WERI-Rb-1 (cell line): ENCODE results near the gene CALHM1.

Source experiments
- DNase-seq: peaks from one replicate; pipeline ENCODE4 v3.0.0-alpha.2; 2020
- H3K27ac ChIP-seq: fragments of 250-450 bp; sonication (Bioruptor Pico); 2 replicates; pipeline ENCODE4 v1.5.1; 2020; ENCODE audit warnings: mild to moderate bottlenecking, moderate library complexity
- H3K27me3 ChIP-seq: fragments of 250-450 bp; sonication (Bioruptor Pico); 2 replicates; pipeline ENCODE4 v1.5.1; 2021; ENCODE audit warnings: mild to moderate bottlenecking, low read depth, moderate library complexity; ENCODE audit not compliant: insufficient read depth, severe bottlenecking
- H3K36me3 ChIP-seq: fragments of 250-450 bp; sonication (Bioruptor Pico); 2 replicates; pipeline ENCODE4 v1.5.1; 2020; ENCODE audit warnings: mild to moderate bottlenecking, moderate library complexity
- H3K4me3 ChIP-seq: 2 replicates; pipeline ENCODE4 v1.5.1; 2011; ENCODE audit warnings: low read depth, mild to moderate bottlenecking, control low read depth, low read length
- H3K9me3 ChIP-seq: fragments of 250-450 bp; sonication (Bioruptor Pico); 2 replicates; pipeline ENCODE4 v1.5.1; 2021; ENCODE audit warnings: mild to moderate bottlenecking, moderate library complexity; ENCODE audit not compliant: severe bottlenecking
- TF ChIP-seq, protein P1 (sequence below): IDR thresholded peaks from 2 replicates; pipeline ENCODE4 v1.5.1; 2011; ENCODE audit warnings: low read depth, mild to moderate bottlenecking, control low read depth, inconsistent platforms, low read length

CALHM1 gene

DNA sequence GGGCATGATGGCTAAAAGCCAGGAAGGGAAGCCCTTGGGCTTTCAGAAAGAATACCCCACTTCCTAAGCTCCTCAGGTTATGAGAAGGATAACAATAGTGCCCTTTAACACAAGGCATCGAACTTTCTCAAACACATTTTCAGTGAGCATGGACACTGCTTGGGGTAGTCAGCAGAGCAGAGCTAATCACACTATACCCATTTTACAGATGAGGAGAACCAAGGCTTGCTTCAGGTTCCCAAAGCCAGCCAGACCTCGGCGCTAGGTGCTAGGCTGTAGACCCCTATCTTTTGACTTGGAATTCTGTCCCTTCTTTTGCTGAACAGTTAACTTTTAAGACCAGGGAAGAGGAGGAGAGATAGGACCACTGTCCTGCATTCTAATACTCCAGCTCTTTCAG, 36.6 kb upstream of the CALHM1 start:
- no peak overlapping the region for H3K27ac ChIP-seq
- no peaks in the 10 kb centered on the region for H3K9me3 ChIP-seq
- TF ChIP-seq, protein P1, sequence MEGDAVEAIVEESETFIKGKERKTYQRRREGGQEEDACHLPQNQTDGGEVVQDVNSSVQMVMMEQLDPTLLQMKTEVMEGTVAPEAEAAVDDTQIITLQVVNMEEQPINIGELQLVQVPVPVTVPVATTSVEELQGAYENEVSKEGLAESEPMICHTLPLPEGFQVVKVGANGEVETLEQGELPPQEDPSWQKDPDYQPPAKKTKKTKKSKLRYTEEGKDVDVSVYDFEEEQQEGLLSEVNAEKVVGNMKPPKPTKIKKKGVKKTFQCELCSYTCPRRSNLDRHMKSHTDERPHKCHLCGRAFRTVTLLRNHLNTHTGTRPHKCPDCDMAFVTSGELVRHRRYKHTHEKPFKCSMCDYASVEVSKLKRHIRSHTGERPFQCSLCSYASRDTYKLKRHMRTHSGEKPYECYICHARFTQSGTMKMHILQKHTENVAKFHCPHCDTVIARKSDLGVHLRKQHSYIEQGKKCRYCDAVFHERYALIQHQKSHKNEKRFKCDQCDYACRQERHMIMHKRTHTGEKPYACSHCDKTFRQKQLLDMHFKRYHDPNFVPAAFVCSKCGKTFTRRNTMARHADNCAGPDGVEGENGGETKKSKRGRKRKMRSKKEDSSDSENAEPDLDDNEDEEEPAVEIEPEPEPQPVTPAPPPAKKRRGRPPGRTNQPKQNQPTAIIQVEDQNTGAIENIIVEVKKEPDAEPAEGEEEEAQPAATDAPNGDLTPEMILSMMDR: no peak
- H3K4me3 ChIP-seq: no peak overlapping the region
- no peak for DNase-seq
- peaks cover 12% of the 10 kb centered on the region for H3K27me3 ChIP-seq
- no peaks in the 10 kb centered on the region for H3K36me3 ChIP-seq

DNA sequence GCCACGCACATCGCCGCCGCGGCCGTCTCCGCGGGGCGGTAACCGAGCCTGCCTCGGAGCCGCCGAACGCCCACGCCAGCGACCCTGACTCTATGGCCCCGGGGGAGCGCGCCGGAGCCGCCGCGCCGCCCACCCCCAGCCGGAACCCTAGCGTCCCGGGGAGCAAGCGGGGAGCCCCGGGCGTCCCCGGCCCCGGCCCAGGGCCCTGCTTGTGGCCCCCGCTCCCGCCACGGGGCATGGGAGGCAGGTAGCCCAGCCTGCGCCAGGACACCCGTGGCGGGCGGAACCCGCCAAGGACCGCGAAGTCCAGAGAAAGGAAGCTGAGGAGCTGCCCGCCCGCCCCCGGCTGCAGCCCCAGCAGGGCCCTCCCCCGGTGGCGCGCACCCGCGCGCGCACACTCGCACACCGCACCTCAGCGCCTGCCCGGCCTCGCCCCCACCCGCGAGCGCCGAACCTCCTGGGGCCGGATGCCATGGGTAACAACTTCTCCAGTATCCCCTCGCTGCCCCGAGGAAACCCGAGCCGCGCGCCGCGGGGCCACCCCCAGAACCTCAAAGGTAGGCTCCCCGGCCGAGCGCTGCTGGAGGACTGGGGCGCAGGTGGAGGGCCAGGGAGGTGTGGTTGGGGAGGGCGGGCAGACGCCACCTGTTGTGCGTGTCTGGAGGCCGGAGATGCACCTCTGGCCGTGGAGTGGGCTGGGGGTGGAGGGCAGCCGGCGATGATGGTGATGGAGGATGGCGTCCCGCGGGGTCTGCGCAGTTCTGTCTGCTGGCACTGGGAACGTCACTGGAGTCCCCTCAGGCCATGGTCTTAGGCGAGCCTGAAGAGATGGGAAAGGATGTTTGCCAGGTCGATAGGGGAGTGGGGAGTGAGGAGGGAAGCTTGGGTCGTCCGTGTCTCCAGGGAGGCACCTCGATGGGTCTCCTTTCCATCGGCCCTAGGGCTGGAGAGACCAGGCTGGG, 35.5 kb upstream of the CALHM1 start:
- Histone ChIP-seq H3K27ac (no peak overlapping the region), H3K9me3 (no peaks in the 10 kb centered on the region), H3K27me3 (peaks cover 12% of the 10 kb centered on the region), H3K36me3 (no peaks in the 10 kb centered on the region), H3K4me3 (peak overlapping the region; percentile 58)
- TF ChIP-seq, protein P1: no peak
- DNase-seq: peak; percentile 29

DNA sequence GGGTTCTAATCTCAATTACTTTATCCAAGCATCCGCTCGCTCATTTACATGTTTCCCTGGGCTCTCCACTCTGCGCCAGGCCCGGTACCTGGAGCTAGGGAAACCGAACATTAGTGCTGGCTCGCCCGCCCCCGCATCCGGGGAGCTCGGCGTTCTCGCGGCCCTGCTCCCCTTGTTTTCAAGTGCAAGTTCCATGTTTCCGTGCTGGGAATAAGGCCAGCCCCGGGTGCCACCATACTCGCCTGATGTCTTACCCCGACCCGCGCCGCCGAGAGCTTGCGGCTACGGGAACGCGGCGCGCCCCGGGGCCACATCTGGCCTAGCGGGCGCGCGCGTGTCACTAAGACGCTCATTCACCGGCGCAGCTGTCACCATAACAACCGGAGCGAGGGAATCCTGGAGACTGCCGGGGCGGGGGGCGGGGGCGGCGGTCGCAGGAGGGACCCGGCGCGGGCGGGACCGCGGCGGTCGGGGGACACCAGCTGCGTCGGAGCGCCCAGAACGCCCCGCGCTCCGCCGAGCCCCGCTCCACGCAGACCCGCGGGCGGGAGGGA, 34.7 kb upstream of the CALHM1 start, which contains the start of gene NEURL1:
Gene NEURL1 (plus strand): TSS at position 344 of the 554 bp plus-strand sequence. CDS start 683 bp downstream, outside the sequence.
- H3K27ac ChIP-seq: no peak within 1 kb of the TSS
- H3K9me3 ChIP-seq: no peaks in the 10 kb centered on the region
- peaks cover 12% of the 10 kb centered on the region for H3K27me3 ChIP-seq
- TF ChIP-seq, protein P1: no peak
- H3K4me3 ChIP-seq: peak within 1 kb of the TSS; percentile 58
- H3K36me3 ChIP-seq: no peaks in the 10 kb centered on the region
- DNase-seq: no peak

DNA sequence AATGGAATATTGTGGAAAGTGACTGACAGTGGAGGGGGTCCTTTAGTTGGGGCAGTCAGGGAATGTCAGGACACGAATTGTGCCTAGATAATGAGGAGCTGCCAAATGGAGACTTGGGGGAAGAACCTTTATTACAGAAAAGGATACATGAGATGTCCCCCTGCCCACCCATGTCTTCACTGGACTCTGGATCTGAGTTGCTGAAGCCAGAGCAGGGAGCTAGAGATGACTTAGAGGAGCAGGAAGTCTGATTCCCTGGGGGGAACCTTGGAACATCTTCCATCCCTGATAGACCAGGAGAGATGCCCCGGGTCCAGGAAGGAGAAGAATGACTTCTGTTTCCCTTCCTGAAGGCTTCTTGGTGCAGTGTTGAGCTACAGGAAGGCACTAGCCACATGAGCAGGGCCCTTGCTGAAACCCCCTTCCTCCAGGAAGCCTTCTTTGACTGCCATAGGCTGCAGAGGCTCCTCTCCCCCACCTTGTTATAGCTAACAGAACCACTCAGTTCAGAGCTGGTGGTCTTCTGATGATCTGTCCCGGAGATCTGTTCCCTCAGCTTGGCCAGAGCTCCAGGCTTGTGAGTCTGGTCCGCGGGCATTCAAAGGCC, 34.1 kb upstream of the CALHM1 start:
- H3K27ac ChIP-seq: no peak overlapping the region
- no peak overlapping the region for H3K4me3 ChIP-seq
- DNase-seq: no peak
- H3K9me3 ChIP-seq: no peaks in the 10 kb centered on the region
- H3K36me3 ChIP-seq: no peaks in the 10 kb centered on the region
- TF ChIP-seq, protein P1: no peak
- peaks cover 12% of the 10 kb centered on the region for H3K27me3 ChIP-seq

DNA sequence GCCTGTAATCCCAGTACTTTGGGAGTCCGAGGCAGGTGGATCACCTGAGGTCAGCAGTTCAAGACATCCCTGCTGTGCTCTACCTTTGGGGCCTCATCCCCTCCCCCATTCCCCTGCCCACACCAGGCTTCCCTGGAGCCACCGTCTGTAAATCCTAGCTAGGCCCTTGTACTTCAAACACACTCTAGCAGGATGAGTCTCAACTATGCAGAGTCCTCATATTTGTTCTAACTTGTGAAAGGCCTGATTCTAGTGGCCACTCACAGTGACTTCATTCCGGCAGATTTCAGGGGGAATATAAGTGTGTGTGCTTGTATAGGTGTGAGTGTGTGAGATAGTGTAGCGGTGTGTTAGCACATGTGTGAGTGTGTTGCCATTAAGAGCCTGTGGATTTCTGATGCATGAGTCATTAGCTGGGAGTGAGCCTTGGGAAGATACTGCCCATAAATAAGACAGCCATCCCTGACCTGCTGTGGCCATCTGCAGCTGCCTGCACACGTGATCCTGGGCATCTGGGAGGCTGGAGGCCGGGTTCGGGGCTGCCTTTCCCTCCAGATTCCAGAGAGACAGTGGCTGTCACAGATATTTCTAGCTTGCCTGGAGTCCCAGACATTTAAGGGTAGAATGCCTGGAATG, 33.1 kb upstream of the CALHM1 start:
- H3K27me3 ChIP-seq: peaks cover 12% of the 10 kb centered on the region
- H3K36me3 ChIP-seq: no peaks in the 10 kb centered on the region
- H3K27ac ChIP-seq: peak overlapping the region; percentile 17; the same call in 1 of the 2 replicates
- no peak overlapping the region for H3K4me3 ChIP-seq
- peak; percentile 68 for DNase-seq
- TF ChIP-seq, protein P1: no peak
- H3K9me3 ChIP-seq: no peaks in the 10 kb centered on the region
